SKM-1 treated with dmso at 0.1 percent for 144 hours (cell line): ENCODE measurements around the gene FGD3.
"Not testable (repeated sequence)": the region's sequence is repeated elsewhere in the genome, so short reads cannot be mapped to it uniquely, and the experiment has no call there.

Experiments
- DNase-seq: peaks from one replicate; lab custom pipeline; 2025; ENCODE audit not compliant: unreplicated experiment; lab: John Stamatoyannopoulos, UW

Gene FGD3

DNA sequence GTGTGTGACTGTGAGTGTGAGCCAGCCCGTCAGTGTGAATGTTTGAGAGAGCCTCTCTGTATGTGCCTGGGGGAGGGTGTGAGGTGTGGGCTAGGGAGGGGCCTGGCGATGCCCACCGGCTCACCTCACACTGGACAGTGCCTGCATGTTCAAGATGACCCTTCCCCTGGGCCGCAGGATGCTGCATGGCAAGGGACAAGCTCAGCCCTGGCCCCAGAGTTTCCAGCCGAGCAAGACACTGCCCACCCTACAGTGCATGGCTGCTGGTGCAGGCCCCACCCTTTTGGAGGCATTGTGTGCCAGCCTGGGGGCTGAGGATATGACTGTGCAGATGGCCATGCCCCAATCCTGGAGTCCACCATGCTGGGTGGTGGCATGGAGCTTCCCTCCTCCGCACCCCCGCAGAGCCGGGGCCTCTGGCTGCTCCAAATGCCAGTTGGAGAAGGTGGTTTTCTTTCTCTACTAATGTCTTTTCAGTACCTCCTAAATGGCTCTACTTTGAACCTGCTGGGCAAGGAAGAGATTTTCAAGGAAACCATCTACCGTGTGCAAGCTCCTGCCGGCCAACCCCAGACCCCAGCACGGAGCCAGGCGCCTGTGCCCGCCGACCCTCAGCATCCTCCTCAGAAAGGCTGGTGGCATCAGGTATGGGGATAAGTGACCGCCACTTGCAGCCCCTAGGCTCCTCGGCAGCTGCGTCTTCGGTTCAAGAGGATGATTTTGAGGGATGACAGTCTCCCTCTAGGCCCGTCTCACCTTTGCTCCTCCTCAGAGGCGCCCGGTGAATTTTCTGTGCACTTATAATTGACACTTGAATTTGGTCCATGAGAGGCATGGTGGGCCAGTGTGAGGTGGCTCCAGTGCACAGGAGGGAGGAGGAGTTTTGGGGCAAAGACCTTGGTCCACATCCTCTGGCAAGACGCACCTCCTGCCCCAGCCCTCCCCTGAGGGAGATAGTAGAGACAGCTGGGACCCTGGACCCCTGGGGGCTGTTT, 27.7 kb downstream of the FGD3 start:
- DNase-seq, result no peak

- no peak for DNase-seq
These were observed 29.1 kb downstream of the FGD3 start for GRCh38 chr9:92976431-92976830.

- no peak for DNase-seq
These were observed 30.0 kb downstream of the FGD3 start for GRCh38 chr9:92977279-92977678.

GRCh38 chr9:92978345-92978875, 31.1 kb downstream of the FGD3 start:
- DNase-seq, result no peak

DNA sequence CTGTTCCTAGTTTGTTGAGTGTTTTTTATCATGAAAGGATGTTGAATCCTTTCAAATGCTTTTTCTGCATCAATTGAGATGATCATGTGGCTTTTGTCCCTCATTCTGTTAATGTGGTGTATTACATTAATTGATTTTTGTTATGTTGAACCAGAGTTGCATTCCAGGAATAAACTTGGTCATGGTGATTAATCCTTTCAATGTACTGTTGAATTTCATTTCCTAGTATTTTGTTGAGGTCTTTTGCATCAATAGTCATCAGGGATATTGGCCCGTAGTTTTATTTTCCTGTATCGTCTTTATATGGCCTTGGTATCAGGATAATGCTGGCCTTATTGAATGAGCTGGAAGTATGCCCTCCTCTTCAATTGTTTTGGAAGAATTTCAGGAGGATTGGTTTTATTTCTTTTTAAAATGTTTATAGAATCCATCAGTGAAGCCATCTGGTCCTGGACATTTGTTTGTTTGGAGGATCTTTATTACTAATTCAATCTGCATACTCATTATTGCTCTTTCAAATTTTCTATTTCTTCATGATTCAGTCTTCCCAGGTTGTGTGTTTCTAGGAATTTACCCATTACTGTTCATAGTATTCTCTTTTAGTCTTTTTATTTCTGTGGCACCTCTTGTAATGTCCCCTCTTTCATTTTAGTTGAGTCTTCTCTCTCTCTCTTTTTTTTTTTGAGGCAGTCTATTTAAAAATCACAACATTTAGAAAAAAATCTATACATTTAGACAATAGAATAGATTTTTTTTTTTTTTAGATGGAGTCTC, 32.1 kb downstream of the FGD3 start:
- no peak for DNase-seq

- no peak for DNase-seq
These were observed 32.9 kb downstream of the FGD3 start for GRCh38 chr9:92980085-92980745.

DNA sequence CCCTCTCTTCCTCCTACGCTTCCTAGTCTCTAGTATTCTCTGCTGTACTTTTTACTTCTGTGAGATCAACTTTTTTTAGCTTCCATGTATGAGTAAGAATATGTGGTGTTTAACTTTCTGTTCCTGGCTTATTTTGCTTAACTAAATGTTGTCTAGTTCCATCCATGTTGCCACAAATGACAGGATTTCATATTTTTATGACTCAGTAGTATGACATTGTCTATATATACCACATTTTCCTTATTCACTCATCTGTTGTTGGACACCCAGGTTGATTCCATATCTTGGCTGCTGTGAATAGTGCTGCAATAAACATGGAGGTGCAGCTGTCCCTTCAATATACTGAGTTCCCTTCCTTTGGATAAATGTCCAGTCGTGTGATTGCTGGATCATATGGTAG, 34.8 kb downstream of the FGD3 start:
- no peak for DNase-seq

DNA sequence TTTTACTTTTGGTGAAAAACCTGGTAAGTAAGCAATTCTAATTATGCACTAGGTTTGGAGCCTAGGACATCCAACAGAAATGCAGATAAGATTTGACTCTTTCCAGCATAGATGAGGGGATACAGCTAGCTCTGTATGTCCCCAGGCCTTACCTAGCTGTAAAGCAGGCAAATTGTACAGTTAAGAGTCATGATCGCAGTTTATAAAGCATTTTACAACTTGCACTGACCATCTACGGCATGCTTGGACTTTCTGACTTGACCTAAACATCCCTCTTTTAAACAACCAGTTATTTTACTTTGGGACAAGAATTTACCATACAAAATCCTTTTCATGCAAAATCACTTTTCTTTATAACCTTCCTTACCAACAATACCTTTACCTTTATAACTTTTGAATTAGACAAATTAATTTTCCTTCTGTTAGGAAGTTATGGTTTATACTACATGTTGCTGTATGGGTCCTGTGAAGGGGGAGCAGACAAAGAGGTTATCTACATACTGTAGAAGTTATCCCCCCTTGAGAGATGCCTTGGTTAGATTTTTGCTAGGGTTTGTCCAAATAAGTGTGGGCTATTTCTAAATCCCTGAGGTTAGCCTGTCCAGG, 36.8 kb downstream of the FGD3 start:
- no peak for DNase-seq

GRCh38 chr9:92984976-92985375, 37.7 kb downstream of the FGD3 start:
- DNase-seq, result no peak

DNA sequence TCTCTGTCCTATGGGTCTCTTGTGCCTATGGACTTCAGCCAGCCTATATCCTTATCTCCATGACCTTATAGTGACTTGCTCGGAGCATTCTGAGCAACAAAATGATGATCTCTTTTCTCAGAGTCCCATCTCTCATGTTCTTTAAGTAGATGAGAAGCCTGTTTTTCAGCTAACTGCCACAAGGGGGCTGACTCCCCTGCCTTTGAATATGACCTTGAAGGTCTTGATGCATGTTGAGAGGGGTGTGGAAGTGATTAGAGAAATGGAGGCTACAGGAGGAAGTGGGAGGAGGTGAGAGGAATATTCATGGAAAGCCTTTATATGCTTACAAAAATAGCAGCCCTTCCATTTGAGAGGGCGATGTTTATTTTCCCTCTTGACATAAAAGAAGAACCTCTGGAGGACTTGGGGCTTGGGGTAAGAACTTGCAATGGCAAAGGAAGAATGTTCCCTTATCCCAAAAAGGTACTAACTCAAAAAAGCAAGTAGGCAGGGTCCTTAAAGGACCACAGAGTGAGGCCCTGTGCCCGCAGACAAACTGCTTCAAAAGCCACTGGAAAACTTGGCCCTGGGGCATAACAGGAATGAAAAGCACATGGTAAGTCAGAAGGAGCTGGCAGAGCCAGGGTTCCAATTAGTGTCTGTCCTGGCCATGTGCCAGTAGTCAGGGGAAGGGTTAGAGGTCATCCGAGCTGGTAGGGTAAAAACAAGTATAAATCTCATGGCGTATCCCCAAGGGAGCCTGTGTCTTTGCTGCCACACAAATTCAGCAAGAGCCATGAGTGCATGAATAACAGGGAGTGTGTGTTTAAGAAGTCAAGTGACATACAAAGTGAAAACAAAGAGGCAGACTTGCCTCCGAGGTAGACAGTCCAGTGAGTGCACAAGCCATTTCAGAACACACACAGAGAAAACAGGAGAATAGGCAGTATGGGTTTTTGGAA, 39.1 kb downstream of the FGD3 start:
- DNase-seq, result peak; percentile 2

- no peak for DNase-seq
These were observed 41.0 kb downstream of the FGD3 start for GRCh38 chr9:92988215-92988768.

- no peak for DNase-seq
These were observed 42.2 kb downstream of the FGD3 start for GRCh38 chr9:92989561-92989960.

- DNase-seq, result no peak
These were observed 43.1 kb downstream of the FGD3 start for GRCh38 chr9:92990461-92990860.

GRCh38 chr9:92992549-92992948, 45.2 kb downstream of the FGD3 start:
- no peak for DNase-seq

DNA sequence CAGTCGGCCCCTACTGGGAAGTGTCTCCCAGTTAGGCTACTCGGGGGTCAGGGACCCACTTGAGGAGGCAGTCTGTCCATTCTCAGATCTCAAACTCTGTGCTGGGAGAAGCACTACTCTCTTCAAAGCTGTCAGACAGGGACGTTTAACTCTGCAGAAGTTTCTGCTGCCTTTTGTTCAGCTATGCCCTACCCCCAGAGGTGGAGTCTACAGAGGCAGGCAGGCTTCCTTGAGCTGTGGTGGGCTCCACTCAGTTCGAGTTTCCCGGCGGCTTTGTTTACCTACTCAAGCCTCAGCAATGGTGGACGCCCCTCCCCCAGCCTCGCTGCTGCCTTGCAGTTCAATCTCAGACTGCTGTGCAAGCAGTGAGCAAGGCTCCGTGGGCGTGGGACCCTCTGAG, 51.5 kb downstream of the FGD3 start:
- not testable (repeated sequence) for DNase-seq

- DNase-seq, result no peak
These were observed 53.7 kb downstream of the FGD3 start for GRCh38 chr9:93001031-93001430.

DNA sequence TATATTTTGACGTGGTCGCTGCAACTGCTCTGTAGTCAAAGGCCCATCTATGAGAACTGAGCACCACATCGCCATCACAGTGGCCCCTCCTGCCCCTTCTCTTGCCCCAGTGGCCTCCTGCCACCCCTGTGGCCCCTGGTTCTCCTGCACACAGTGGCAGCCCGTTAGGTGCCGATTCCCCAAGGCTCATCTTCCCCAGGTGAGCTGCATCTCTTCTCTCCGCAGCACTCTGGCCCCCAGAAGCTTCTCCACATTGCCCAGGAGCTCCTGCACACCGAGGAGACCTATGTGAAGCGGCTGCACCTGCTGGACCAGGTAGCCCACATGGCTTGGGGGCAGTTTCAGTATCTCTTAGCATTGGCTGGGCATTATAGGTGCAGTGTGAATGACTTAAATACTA, 55.4 kb downstream of the FGD3 start:
- DNase-seq, result no peak

- DNase-seq, result peak; percentile 3
These were observed 56.5 kb downstream of the FGD3 start for GRCh38 chr9:93003552-93004407.
